Left kidney (tissue), 8 donors: Measurements from ENCODE around the gene TMED3. TPM values are rescaled to one million over a fixed set of nuclear protein-coding genes. Genes with fewer than 3 reads are reported as not detected.

Experiments used
- DNase-seq: peaks from one replicate; pipeline ENCODE4 v3.0.0-alpha.2; 2013
- long read RNA-seq, 8 donors: transcript quantifications; one replicate each; lab custom pipeline, GENCODE V29; 2026
- polyA plus RNA-seq: library from polyadenylated mRNA; unstranded; fragments of 120-200 nt; gene quantifications from one replicate; pipeline ENCODE4 v1.2.1, GENCODE V29; 2013; ENCODE audit not compliant: insufficient read length

Gene TMED3
- 56.6 TPM for polyA plus RNA-seq
- long read RNA-seq, donor 1, transcript TMED3-201 (3 exons, 1,475 nt): major isoform, 49 of 97 reads
- long read RNA-seq, donor 1, partial matches to known transcripts: 46 of 97 reads
- long read RNA-seq, donor 1, other reads (novel, unspliced or antisense): 0 of 97 reads
- long read RNA-seq, donor 2, transcript TMED3-201 (3 exons, 1,475 nt): major isoform, 31 of 31 reads
- long read RNA-seq, donor 2, partial matches to known transcripts: 0 of 31 reads
- long read RNA-seq, donor 2, other reads (novel, unspliced or antisense): 0 of 31 reads
- long read RNA-seq, donor 3, transcript TMED3-201 (3 exons, 1,475 nt): major isoform, 27 of 28 reads
- long read RNA-seq, donor 3, partial matches to known transcripts: 0 of 28 reads
- long read RNA-seq, donor 3, other reads (novel, unspliced or antisense): 0 of 28 reads
- long read RNA-seq, donor 4, partial matches to known transcripts: 0 of 4 reads
- long read RNA-seq, donor 4, other reads (novel, unspliced or antisense): 0 of 4 reads
- long read RNA-seq, donor 5, transcript TMED3-201 (3 exons, 1,475 nt): major isoform, 64 of 90 reads
- long read RNA-seq, donor 5, partial matches to known transcripts: 26 of 90 reads
- long read RNA-seq, donor 5, other reads (novel, unspliced or antisense): 0 of 90 reads
- long read RNA-seq, donor 6, transcript TMED3-201 (3 exons, 1,475 nt): major isoform, 33 of 66 reads
- long read RNA-seq, donor 6, partial matches to known transcripts: 33 of 66 reads
- long read RNA-seq, donor 6, other reads (novel, unspliced or antisense): 0 of 66 reads
- long read RNA-seq, donor 7, transcript TMED3-201 (3 exons, 1,475 nt): major isoform, 64 of 108 reads
- long read RNA-seq, donor 7, partial matches to known transcripts: 44 of 108 reads
- long read RNA-seq, donor 7, other reads (novel, unspliced or antisense): 0 of 108 reads
- long read RNA-seq, donor 8, transcript TMED3-201 (3 exons, 1,475 nt): major isoform, 12 of 17 reads
- long read RNA-seq, donor 8, partial matches to known transcripts: 5 of 17 reads
- long read RNA-seq, donor 8, other reads (novel, unspliced or antisense): 0 of 17 reads

DNA sequence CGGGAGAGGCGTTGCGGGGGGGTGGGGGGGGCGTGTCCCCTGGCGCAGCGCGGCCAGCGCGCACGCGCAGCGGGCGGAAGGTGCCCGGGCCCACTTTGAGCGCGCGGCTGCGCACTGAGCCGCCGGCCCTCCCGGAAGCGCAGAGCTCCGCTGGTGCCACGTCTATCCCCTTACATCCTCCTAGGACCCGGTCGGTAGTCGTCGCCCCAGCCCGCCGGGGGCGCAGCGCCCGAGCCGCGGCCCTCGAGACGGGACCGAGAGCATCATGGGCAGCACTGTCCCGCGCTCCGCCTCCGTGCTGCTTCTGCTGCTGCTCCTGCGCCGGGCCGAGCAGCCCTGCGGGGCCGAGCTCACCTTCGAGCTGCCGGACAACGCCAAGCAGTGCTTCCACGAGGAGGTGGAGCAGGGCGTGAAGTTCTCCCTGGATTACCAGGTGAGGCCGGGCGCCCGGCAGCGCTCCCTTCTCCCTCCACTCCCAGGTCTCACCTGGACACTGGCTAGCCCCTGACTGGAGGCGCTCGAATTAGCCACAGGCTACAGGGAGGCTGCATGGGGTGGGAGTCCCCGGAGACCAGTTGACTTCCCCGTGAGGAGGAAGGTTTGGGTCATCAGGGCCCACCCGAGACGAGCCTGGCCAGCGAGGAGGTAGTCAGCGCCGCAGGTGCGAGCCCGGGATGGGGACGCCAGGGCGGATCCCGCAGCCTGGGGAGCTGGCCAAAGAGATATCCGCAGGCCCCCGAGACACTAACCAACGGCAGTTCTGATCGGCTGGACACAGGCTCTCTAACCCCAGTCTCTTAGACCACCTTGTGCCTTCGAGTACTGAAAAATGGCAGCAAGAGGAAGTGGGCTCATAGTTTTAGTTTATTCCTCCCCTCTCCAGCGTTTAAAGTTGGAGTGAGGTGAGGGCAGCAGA lies at the start of gene TMED3:
Gene TMED3 (plus strand): TSS at position 128 of the 916 bp plus-strand sequence. CDS start 138 bp downstream, at position 266.
- DNase-seq: peak; percentile 75

- no peak for DNase-seq
These were observed 49.1 kb upstream of the TMED3 start for GRCh38 chr15:79261836-79262235.

- DNase-seq: no peak
These were observed 45.7 kb upstream of the TMED3 start for GRCh38 chr15:79265167-79265566.

DNA sequence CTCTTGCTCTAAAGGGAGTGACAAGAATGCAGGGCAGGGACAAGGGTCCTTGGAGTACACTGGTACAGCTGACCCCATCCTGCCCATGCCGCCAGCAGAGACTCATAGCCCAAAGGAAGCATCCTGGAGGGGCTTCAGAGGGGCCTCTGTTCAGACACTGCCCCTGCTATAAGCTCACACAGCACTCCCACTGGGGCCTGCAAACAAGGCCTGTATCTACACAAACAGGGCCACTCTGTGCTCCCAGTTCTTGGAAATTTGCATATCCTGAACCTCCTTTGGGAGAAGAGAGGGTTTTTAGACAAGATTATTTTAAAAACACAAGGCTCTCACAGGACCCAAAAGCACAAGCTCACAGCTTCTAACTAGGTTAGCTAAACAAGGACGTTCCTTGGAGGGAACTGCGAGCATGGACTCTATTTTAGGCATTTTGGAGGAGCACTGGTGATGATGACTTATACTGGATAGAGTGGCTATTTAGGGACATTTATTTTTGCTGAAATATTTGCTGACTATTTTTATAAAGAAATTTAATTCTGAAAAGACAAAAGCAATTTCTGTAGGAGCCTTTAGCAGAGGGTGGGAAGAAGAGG lies 44.8 kb upstream of the TMED3 start:
- DNase-seq: no peak

- DNase-seq: no peak
These were observed 28.3 kb upstream of the TMED3 start, which contains the start of gene ANKRD34C for GRCh38 chr15:79282371-79283251. Gene ANKRD34C, plus strand, starts transcription at chr15:79282722. Its CDS starts 10,563 bp downstream, at chr15:79293285.

DNA sequence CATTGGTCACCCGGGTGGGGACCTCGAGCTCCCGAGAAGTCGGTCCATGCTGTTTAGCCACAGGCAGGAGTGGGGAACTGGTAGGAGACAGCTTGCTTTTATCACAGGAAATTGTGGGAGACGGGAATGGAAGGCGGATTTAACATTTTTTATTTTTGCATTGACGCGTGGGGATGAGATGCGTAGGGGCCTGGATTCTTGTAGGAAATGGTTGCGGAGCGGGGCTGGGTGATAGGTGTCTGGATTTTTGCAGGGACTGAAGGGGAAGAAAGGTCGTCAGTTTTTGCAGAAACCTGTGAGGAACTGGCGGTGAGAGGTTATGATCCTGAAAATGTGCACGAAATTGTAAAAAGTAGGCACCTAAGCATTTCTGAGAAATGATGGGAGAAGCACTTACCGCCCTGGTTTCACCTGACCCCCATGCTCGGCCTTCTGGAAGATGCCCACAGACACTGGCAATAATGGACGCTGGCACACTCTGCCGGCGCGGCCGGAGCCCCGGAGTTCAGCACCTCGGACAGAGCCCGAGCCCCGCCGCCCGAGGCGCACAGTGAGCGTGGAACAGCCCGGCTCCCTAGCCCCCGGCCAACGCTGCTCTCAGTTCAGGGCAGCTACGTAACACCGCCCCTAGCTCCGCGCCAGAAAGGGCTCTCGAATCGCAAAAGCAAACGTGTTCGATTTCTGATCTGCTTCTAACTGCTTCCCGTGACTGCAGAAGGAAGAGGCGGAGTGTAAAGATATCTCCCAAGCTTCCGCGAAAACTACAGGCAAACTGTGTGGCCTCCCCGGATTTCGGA lies 27.5 kb upstream of the TMED3 start:
- DNase-seq: peak; percentile 65

- DNase-seq: no peak
These were observed 20.2 kb upstream of the TMED3 start for GRCh38 chr15:79290642-79291275.

GRCh38 chr15:79292011-79292410 lies 18.9 kb upstream of the TMED3 start:
- DNase-seq: no peak

GRCh38 chr15:79294075-79294474 lies 16.8 kb upstream of the TMED3 start:
- DNase-seq: no peak

GRCh38 chr15:79296583-79296982 lies 14.3 kb upstream of the TMED3 start:
- no peak for DNase-seq

- no peak for DNase-seq
These were observed 11.6 kb upstream of the TMED3 start for GRCh38 chr15:79299126-79299840.

- no peak for DNase-seq
These were observed 11.1 kb upstream of the TMED3 start for GRCh38 chr15:79299841-79300235.

DNA sequence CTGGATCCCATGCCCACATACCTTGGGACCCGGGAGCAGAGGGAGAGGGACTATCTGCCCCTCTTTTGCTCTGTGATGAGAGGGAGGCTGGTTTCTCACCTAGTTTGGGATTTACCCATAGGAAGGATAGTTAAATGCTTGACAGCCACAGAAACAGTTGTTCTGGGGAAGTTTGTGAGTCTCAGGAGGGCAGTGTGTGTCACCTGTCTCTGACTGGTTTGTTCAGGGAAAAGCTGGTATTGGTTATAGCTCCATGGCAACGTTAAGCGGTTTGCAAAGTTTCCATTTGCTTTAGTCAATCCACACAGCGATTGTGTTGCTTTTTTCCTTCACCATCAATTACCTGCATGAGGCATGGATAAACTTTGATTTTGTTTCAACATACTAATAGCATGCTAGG lies 3.7 kb upstream of the TMED3 start:
- DNase-seq: no peak

DNA sequence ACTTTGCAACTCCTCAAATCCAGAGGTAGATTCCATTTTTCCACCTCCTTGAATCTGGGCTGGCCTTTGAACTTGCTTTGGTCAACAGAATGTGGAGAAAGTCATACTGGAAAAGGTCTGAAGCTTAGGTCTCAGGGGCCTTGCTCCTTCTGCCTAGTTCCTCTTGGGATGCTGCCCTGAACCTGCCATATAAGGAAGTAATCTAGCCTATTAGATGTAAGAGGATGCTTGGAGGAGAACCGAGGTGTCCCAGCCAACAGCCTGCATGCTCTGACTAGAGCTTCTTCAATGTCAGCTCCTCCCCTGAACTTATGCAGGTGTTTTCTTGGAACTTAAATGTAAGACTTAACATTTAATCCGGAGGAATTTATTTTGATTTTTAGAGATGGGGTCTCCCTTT lies 2.0 kb upstream of the TMED3 start:
- no peak for DNase-seq

GRCh38 chr15:79310612-79310984 lies 314 bp upstream of the TMED3 start:
- peak; percentile 20 for DNase-seq

DNA sequence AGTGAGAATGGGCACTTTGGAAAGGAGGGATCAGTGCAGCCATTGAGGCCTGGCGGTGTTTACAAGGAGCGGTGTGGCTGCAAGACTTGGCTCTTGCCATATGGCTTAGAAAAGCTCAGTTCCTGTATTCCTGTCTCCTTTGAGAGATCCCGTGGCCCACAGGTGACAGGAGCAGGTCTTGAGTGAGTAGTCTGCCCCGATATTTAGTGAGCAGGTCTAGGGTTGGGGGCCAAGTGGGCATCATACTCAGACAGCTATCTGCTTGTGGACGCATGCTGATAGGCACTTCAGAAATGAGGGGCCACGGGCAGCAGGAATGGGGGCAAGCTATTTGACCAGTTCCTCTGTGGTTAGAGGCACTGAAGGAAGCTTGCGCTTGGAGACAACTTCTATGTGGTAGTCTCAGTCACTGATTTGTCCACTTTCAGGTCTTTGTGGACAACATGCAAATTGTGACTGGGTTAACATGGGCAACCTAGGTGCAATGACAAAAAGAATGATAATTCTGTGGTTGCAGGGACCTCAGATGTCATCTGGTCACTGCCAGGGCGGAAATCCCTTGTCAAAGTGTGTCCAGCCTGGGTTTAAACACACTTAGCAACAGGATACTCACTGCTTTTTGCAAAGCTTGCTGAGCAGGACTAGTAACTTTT lies 1.1 kb downstream of the TMED3 start:
- no peak for DNase-seq

- no peak for DNase-seq
These were observed 3.3 kb downstream of the TMED3 start for GRCh38 chr15:79314186-79314585.
